HG02623 (cell line): ENCODE data around the gene TBX6.

Experiments used
- ATAC-seq: cut with Tn5 transposase; IDR thresholded peaks from one replicate; pipeline ENCODE4 v1.9.1; 2021; ENCODE audit warnings: moderate library complexity; ENCODE audit not compliant: unreplicated experiment

The TBX6 gene

DNA sequence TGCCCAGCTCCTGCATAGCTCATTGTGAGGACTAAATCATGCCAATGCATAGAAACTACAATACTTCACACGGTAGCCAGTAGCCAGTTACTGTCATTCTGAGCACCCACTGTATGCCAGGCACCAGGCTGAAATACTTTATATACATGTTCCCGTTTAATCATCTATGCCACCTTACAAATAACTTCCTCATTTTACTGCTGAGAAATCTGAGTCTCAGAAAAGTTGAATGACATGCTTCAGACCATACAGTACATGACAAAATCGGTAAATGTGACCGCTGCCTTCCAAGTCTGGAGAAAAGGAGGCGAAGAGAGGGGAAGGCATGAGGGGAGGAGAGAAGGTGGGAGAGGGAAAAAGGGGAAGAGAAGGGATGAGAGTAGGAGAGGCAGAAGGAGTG, 51.5 kb downstream of the TBX6 start:
- ATAC-seq, result no peak
